IMR-90 (cell line): ENCODE data around the gene NELFE.

ENCODE experiments used
- BHLHE40 ChIP-seq: fragments of 150-350 bp; IDR thresholded peaks from 2 replicates; pipeline ENCODE4 v1.6.1; 2016; ENCODE audit warnings: mild to moderate bottlenecking, low read depth, low read length
- CEBPB ChIP-seq: IDR thresholded peaks from 2 replicates; pipeline ENCODE4 v1.6.1; 2012; ENCODE audit warnings: low read depth, low read length, improper control_type of control experiment
- CHD1 ChIP-seq: IDR thresholded peaks from 2 replicates; pipeline ENCODE4 v1.6.1; 2012; ENCODE audit warnings: low read depth, low read length, improper control_type of control experiment
- CTCF ChIP-seq: conservative IDR thresholded peaks from 2 replicates; pipeline ENCODE4 v1.5.1; 2012; ENCODE audit warnings: mild to moderate bottlenecking, low read depth, low read length, improper control_type of control experiment
- FOS ChIP-seq: fragments of 150-350 bp; IDR thresholded peaks from 2 replicates; pipeline ENCODE4 v1.6.1; 2016; ENCODE audit warnings: low read depth, low read length
- MAFK ChIP-seq: IDR thresholded peaks from 2 replicates; pipeline ENCODE4 v1.6.1; 2012; ENCODE audit warnings: low read depth, low read length, improper control_type of control experiment
- MAZ ChIP-seq: IDR thresholded peaks from 2 replicates; pipeline ENCODE4 v1.6.1; 2012; ENCODE audit warnings: low read depth, mild to moderate bottlenecking, low read length, improper control_type of control experiment, moderate library complexity, borderline replicate concordance
- MXI1 ChIP-seq: IDR thresholded peaks from 2 replicates; pipeline ENCODE4 v1.6.1; 2012; ENCODE audit warnings: low read depth, mild to moderate bottlenecking, low read length, moderate library complexity, borderline replicate concordance
- POLR2A ChIP-seq: IDR thresholded peaks from 2 replicates; pipeline ENCODE4 v1.6.1; 2012; ENCODE audit warnings: mild to moderate bottlenecking, low read depth, low read length
- RAD21 ChIP-seq: IDR thresholded peaks from 2 replicates; pipeline ENCODE4 v1.6.1; 2012; ENCODE audit warnings: low read length, improper control_type of control experiment
- RCOR1 ChIP-seq: IDR thresholded peaks from 2 replicates; pipeline ENCODE4 v1.6.1; 2012; ENCODE audit warnings: mild to moderate bottlenecking, low read length, improper control_type of control experiment; ENCODE audit not compliant: insufficient replicate concordance
- RFX5 ChIP-seq: IDR thresholded peaks from 2 replicates; pipeline ENCODE4 v1.8.0; 2012; ENCODE audit warnings: low read depth, mild to moderate bottlenecking, low read length, moderate library complexity
- SMC3 ChIP-seq: fragments of 150-350 bp; IDR thresholded peaks from 2 replicates; pipeline ENCODE4 v1.6.1; 2016; ENCODE audit warnings: low read depth, mild to moderate bottlenecking, antibody characterized with exemption, low read length, moderate library complexity
- USF2 ChIP-seq: fragments of 150-350 bp; IDR thresholded peaks from 2 replicates; pipeline ENCODE4 v1.6.1; 2017; ENCODE audit warnings: mild to moderate bottlenecking, antibody characterized with exemption, low read length, low read depth

DNA sequence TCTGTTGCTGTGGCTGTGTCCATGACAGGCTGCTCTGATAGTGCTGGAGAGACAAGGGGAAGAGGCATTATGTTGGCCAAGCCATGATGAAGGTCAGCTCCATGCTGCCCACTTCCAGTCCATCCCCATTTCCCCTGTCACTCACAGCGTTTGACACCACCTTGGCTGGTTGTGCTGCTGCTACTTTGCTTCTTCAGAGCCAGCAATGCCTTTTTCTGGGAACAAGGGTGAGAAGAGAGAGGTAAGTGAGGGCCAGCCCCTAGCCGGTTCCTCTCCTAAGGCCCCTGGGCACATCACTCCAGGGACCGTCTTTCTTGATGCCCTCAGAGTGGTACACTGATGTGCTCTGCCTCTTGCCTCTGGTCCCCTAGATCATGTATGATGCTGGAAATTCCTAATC lies 2.0 kb downstream of the NELFE start:
- no peak for TF ChIP-seq CTCF
- TF ChIP-seq RFX5, result no peak
- TF ChIP-seq SMC3, result no peak
- TF ChIP-seq MAZ, result no peak
- no peak for TF ChIP-seq MXI1
- no peak for TF ChIP-seq CHD1
- TF ChIP-seq RCOR1, result no peak
- no peak for TF ChIP-seq POLR2A
- TF ChIP-seq USF2, result no peak
- TF ChIP-seq RAD21, result no peak
- no peak for TF ChIP-seq BHLHE40
- TF ChIP-seq MAFK, result no peak
- TF ChIP-seq CEBPB, result no peak
- no peak for TF ChIP-seq FOS
